ENCODE data around the gene CAPN11.

The CAPN11 gene

DNA sequence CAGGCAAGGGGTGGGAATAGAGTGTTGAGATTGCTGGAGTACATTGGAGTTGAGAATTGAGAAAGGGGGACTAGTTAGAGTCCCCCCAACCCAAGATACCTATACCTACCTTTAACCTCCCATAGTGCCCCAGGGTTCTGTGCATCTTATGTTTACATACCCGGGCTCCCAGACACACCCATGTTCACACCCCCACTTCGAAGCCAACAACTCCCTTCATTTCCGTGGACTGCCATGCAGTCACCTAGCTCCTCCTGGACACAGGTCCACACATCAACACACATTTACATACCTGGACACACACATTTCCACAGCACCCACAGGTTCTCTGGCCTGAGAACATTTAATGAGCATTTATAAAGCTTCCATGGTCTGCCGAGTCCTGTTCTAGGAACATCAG lies 26.1 kb upstream of the CAPN11 start:
- Histone ChIP-seq H3K9me3 (ENCODE audit: control insufficient read depth, insufficient read depth, low read depth, low read length) (no peaks in the 10 kb centered on the region), H3K27ac (ENCODE audit: extremely low read depth, low read depth, low read length) (no peak overlapping the region), H3K36me3 (ENCODE audit: control insufficient read depth in 2 of 2, insufficient read depth in 1 of 2, low read length in 2 of 2) (peaks cover 0 to 23% of the 10 kb centered on the region in 2 experiments; a peak in 2 of 3 replicates), H3K4me3 (ENCODE audit: low read depth, low read length) (no peak overlapping the region), H3K4me1 (ENCODE audit: control insufficient read depth, insufficient read depth, low read length) (peaks cover 7% of the 10 kb centered on the region)
- ChIA-PET CTCF (interaction anchor here (0.8 to 4.8 kb wide), 6 partner anchors 17 to 407 kb away, joined by 3 to 29 read pairs (median 6); no protein-coding TSS in a partner anchor), POLR2A (interaction anchor here (0.6 to 3.3 kb wide), 3 partner anchors 11 to 115 kb away, joined by 5 to 18 read pairs (median 6); partner anchors contain the start of gene HSP90AB1)
- TF ChIP-seq KLF1 (tag by site-specific recombination; IDR thresholded peaks at IDR 0.05) = peak; percentile 29; the same call in 1 of the 2 replicates
- no peak for TF ChIP-seq ZNF843 (tag by site-specific recombination; IDR thresholded peaks at IDR 0.05)
- TF ChIP-seq ZNF311 (tag by site-specific recombination; IDR thresholded peaks at IDR 0.05; ENCODE audit: borderline replicate concordance) = no peak
- TF ChIP-seq YY1 (tag by site-specific recombination; IDR thresholded peaks at IDR 0.05) = no peak
- TF ChIP-seq ZNF433 (tag by site-specific recombination; IDR thresholded peaks at IDR 0.05; ENCODE audit: low read depth) = no peak
- TF ChIP-seq KLF10 (tag by site-specific recombination; IDR thresholded peaks at IDR 0.05) = 0 out of 2 replicates have a peak, but pooled peaks have one; percentile 23
- TF ChIP-seq ZNF768 (tag by site-specific recombination; IDR thresholded peaks at IDR 0.05) = no peak
- no peak for TF ChIP-seq ZNF561 (tag by site-specific recombination; IDR thresholded peaks at IDR 0.05; ENCODE audit: borderline replicate concordance)
- TF ChIP-seq ZNF596 (tag by site-specific recombination; IDR thresholded peaks at IDR 0.05) = no peak
- TF ChIP-seq, protein P1, sequence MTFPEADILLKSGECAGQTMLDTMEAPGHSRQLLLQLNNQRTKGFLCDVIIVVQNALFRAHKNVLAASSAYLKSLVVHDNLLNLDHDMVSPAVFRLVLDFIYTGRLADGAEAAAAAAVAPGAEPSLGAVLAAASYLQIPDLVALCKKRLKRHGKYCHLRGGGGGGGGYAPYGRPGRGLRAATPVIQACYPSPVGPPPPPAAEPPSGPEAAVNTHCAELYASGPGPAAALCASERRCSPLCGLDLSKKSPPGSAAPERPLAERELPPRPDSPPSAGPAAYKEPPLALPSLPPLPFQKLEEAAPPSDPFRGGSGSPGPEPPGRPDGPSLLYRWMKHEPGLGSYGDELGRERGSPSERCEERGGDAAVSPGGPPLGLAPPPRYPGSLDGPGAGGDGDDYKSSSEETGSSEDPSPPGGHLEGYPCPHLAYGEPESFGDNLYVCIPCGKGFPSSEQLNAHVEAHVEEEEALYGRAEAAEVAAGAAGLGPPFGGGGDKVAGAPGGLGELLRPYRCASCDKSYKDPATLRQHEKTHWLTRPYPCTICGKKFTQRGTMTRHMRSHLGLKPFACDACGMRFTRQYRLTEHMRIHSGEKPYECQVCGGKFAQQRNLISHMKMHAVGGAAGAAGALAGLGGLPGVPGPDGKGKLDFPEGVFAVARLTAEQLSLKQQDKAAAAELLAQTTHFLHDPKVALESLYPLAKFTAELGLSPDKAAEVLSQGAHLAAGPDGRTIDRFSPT (tag by site-specific recombination; IDR thresholded peaks at IDR 0.05) = no peak
- TF ChIP-seq ZNF24 (tag by site-specific recombination; IDR thresholded peaks at IDR 0.05) = no peak
- TF ChIP-seq, protein P2, sequence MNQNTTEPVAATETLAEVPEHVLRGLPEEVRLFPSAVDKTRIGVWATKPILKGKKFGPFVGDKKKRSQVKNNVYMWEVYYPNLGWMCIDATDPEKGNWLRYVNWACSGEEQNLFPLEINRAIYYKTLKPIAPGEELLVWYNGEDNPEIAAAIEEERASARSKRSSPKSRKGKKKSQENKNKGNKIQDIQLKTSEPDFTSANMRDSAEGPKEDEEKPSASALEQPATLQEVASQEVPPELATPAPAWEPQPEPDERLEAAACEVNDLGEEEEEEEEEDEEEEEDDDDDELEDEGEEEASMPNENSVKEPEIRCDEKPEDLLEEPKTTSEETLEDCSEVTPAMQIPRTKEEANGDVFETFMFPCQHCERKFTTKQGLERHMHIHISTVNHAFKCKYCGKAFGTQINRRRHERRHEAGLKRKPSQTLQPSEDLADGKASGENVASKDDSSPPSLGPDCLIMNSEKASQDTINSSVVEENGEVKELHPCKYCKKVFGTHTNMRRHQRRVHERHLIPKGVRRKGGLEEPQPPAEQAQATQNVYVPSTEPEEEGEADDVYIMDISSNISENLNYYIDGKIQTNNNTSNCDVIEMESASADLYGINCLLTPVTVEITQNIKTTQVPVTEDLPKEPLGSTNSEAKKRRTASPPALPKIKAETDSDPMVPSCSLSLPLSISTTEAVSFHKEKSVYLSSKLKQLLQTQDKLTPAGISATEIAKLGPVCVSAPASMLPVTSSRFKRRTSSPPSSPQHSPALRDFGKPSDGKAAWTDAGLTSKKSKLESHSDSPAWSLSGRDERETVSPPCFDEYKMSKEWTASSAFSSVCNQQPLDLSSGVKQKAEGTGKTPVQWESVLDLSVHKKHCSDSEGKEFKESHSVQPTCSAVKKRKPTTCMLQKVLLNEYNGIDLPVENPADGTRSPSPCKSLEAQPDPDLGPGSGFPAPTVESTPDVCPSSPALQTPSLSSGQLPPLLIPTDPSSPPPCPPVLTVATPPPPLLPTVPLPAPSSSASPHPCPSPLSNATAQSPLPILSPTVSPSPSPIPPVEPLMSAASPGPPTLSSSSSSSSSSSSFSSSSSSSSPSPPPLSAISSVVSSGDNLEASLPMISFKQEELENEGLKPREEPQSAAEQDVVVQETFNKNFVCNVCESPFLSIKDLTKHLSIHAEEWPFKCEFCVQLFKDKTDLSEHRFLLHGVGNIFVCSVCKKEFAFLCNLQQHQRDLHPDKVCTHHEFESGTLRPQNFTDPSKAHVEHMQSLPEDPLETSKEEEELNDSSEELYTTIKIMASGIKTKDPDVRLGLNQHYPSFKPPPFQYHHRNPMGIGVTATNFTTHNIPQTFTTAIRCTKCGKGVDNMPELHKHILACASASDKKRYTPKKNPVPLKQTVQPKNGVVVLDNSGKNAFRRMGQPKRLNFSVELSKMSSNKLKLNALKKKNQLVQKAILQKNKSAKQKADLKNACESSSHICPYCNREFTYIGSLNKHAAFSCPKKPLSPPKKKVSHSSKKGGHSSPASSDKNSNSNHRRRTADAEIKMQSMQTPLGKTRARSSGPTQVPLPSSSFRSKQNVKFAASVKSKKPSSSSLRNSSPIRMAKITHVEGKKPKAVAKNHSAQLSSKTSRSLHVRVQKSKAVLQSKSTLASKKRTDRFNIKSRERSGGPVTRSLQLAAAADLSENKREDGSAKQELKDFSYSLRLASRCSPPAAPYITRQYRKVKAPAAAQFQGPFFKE (tag by site-specific recombination; IDR thresholded peaks at IDR 0.05; ENCODE audit: borderline replicate concordance) = no peak
- TF ChIP-seq, protein P3, sequence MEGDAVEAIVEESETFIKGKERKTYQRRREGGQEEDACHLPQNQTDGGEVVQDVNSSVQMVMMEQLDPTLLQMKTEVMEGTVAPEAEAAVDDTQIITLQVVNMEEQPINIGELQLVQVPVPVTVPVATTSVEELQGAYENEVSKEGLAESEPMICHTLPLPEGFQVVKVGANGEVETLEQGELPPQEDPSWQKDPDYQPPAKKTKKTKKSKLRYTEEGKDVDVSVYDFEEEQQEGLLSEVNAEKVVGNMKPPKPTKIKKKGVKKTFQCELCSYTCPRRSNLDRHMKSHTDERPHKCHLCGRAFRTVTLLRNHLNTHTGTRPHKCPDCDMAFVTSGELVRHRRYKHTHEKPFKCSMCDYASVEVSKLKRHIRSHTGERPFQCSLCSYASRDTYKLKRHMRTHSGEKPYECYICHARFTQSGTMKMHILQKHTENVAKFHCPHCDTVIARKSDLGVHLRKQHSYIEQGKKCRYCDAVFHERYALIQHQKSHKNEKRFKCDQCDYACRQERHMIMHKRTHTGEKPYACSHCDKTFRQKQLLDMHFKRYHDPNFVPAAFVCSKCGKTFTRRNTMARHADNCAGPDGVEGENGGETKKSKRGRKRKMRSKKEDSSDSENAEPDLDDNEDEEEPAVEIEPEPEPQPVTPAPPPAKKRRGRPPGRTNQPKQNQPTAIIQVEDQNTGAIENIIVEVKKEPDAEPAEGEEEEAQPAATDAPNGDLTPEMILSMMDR (tag by site-specific recombination; IDR thresholded peaks at IDR 0.05) = no peak
- TF ChIP-seq ZIC2 (tag by site-specific recombination; IDR thresholded peaks at IDR 0.05) = no peak
- no peak for TF ChIP-seq SCRT1 (tag by site-specific recombination; IDR thresholded peaks at IDR 0.05; ENCODE audit: borderline replicate concordance)
- TF ChIP-seq KLF9 (tag by site-specific recombination; IDR thresholded peaks at IDR 0.05; ENCODE audit: low read depth) = peak; percentile 73; the same call in 1 of the 2 replicates

All from HEK293 (cell line).